Measurements from ENCODE around the gene BLTP1. TPM values are rescaled to one million over a fixed set of nuclear protein-coding genes. Genes with fewer than 3 reads are reported as not detected.

Gene BLTP1
- total RNA-seq, 2 donors from 2014 or later = 43.0 to 52.5 TPM

GRCh38 chr4:122150931-122151330, 1.2 kb upstream of the BLTP1 start:
- Mint-ChIP-seq H3K4me1 (peaks cover 7% of the 10 kb centered on the region), H3K4me3 (peak overlapping the region; percentile 88), H3K9me3 (no peaks in the 10 kb centered on the region), H3K36me3 (ENCODE audit: low read depth) (peaks cover 12% of the 10 kb centered on the region), H3K27ac (no peak overlapping the region), H3K27me3 (ENCODE audit: insufficient read depth) (peaks cover 41% of the 10 kb centered on the region)
- Histone ChIP-seq H3K27me3 (ENCODE audit: control insufficient read depth, insufficient read depth, low read length, poor library complexity, severe bottlenecking) (peaks cover 48% of the 10 kb centered on the region), H3K4me3 (ENCODE audit: low read length) (no peak overlapping the region), H3K9ac (ENCODE audit: extremely low read depth, low read length, poor library complexity, severe bottlenecking) (no peak overlapping the region), H3K9me3 (ENCODE audit: control insufficient read depth, low read length) (peaks cover 2% of the 10 kb centered on the region), H3K4me1 (ENCODE audit: control insufficient read depth, insufficient read depth, low read length) (no peaks in the 10 kb centered on the region), H3K27ac (ENCODE audit: low read depth, low read length) (no peak overlapping the region), H3K36me3 (ENCODE audit: control insufficient read depth, insufficient read depth, low read length) (peaks cover 11% of the 10 kb centered on the region)
- WGBS, 2 experiments (ENCODE audit: insufficient coverage in 1 of 2, insufficient read length in 1 of 2) = 90 to 100% methylated on average over 1 to 2 of the region's 2 CpGs
- no peak for DNase-seq
- no peak for TF ChIP-seq CTCF (conservative IDR thresholded peaks at IDR 0.05)

GRCh38 chr4:122152711-122153226, 638 bp downstream of the BLTP1 start:
- peak overlapping the region; percentile 87 for H3K27ac Mint-ChIP-seq
- H3K36me3 Mint-ChIP-seq (ENCODE audit: low read depth) = peaks cover 29% of the 10 kb centered on the region
- peak overlapping the region; percentile 88 for H3K4me3 Mint-ChIP-seq
- TF ChIP-seq CTCF (conservative IDR thresholded peaks at IDR 0.05) = no peak
- peaks cover 12% of the 10 kb centered on the region for H3K9me3 Mint-ChIP-seq
- Histone ChIP-seq H3K27ac (ENCODE audit: low read depth, low read length) (no peak overlapping the region), H3K9ac (ENCODE audit: extremely low read depth, low read length, poor library complexity, severe bottlenecking) (peak overlapping the region; percentile 74), H3K36me3 (ENCODE audit: control insufficient read depth, insufficient read depth, low read length) (peaks cover 25% of the 10 kb centered on the region), H3K4me3 (ENCODE audit: low read length) (peak overlapping the region; percentile 98), H3K27me3 (ENCODE audit: control insufficient read depth, insufficient read depth, low read length, poor library complexity, severe bottlenecking) (peaks cover 34% of the 10 kb centered on the region), H3K4me1 (ENCODE audit: control insufficient read depth, insufficient read depth, low read length) (no peaks in the 10 kb centered on the region), H3K9me3 (ENCODE audit: control insufficient read depth, low read length) (peaks cover 18% of the 10 kb centered on the region)
- peaks cover 7% of the 10 kb centered on the region for H3K4me1 Mint-ChIP-seq
- no peak for DNase-seq
- WGBS, 2 experiments (ENCODE audit: insufficient coverage in 1 of 2, insufficient read length in 1 of 2) = 0 to 2% methylated on average over 8 to 16 of the region's 16 CpGs
- peaks cover 29% of the 10 kb centered on the region for H3K27me3 Mint-ChIP-seq (ENCODE audit: insufficient read depth)

- Histone ChIP-seq H3K36me3 (ENCODE audit: control insufficient read depth, insufficient read depth, low read length) (peaks cover 25% of the 10 kb centered on the region), H3K4me1 (ENCODE audit: control insufficient read depth, insufficient read depth, low read length) (no peaks in the 10 kb centered on the region), H3K27me3 (ENCODE audit: control insufficient read depth, insufficient read depth, low read length, poor library complexity, severe bottlenecking) (no peaks in the 10 kb centered on the region), H3K9me3 (ENCODE audit: control insufficient read depth, low read length) (peaks cover 18% of the 10 kb centered on the region), H3K9ac (ENCODE audit: extremely low read depth, low read length, poor library complexity, severe bottlenecking) (no peak overlapping the region), H3K27ac (ENCODE audit: low read depth, low read length) (no peak overlapping the region), H3K4me3 (ENCODE audit: low read length) (no peak overlapping the region)
- H3K36me3 Mint-ChIP-seq (ENCODE audit: low read depth) = peaks cover 30% of the 10 kb centered on the region
- peaks cover 12% of the 10 kb centered on the region for H3K9me3 Mint-ChIP-seq
- no peaks in the 10 kb centered on the region for H3K27me3 Mint-ChIP-seq (ENCODE audit: insufficient read depth)
- 97% methylated on average over 2 of the region's 2 CpGs; no CpG with 5 or more reads in 1 of the 2 experiments for WGBS, 2 experiments (ENCODE audit: insufficient coverage in 1 of 2, insufficient read length in 1 of 2)
- DNase-seq = no peak
- peaks cover 11% of the 10 kb centered on the region for H3K4me1 Mint-ChIP-seq
- no peak for TF ChIP-seq CTCF (conservative IDR thresholded peaks at IDR 0.05)
- H3K27ac Mint-ChIP-seq = no peak overlapping the region
- no peak overlapping the region for H3K4me3 Mint-ChIP-seq
These were observed 4.7 kb downstream of the BLTP1 start for GRCh38 chr4:122156819-122157218.
